ENCODE results near the gene OSBPL2.

Gene OSBPL2

DNA sequence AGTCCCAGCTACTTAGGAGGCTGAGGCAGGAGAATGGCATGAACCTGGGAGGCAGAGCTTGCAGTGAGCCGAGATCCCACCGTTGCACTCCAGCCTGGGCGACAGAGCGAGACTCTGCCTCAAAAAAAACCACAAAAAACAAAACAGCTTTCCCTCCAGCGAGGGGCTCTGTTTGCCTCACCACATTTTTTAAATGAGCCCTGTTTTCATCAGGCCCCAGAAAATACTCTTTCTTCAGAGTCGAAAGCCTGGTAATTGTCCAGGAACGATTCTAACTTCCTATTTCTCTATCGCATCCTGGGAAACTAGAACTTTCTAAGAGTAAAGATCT is 43.3 kb upstream of the OSBPL2 start:
- Histone ChIP-seq H3K9me3 (ENCODE audit: severe bottlenecking) (no peaks in the 10 kb centered on the region), H3K4me3 (ENCODE audit: low read depth, low read length) (no peak overlapping the region), H3K27me3 (ENCODE audit: insufficient read depth, low read depth, severe bottlenecking) (no peaks in the 10 kb centered on the region), H3K27ac (no peak overlapping the region), H3K36me3 (peaks cover 26% of the 10 kb centered on the region)
- DNase-seq: no peak
- TF ChIP-seq, protein P1, sequence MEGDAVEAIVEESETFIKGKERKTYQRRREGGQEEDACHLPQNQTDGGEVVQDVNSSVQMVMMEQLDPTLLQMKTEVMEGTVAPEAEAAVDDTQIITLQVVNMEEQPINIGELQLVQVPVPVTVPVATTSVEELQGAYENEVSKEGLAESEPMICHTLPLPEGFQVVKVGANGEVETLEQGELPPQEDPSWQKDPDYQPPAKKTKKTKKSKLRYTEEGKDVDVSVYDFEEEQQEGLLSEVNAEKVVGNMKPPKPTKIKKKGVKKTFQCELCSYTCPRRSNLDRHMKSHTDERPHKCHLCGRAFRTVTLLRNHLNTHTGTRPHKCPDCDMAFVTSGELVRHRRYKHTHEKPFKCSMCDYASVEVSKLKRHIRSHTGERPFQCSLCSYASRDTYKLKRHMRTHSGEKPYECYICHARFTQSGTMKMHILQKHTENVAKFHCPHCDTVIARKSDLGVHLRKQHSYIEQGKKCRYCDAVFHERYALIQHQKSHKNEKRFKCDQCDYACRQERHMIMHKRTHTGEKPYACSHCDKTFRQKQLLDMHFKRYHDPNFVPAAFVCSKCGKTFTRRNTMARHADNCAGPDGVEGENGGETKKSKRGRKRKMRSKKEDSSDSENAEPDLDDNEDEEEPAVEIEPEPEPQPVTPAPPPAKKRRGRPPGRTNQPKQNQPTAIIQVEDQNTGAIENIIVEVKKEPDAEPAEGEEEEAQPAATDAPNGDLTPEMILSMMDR (IDR thresholded peaks at IDR 0.05; ENCODE audit: low read depth, low read length): no peak

- Histone ChIP-seq H3K27me3 (ENCODE audit: insufficient read depth, low read depth, severe bottlenecking) (no peaks in the 10 kb centered on the region), H3K27ac (no peak overlapping the region), H3K36me3 (peaks cover 33% of the 10 kb centered on the region), H3K4me3 (ENCODE audit: low read depth, low read length) (no peak overlapping the region), H3K9me3 (ENCODE audit: severe bottlenecking) (no peaks in the 10 kb centered on the region)
- TF ChIP-seq, protein P1 (IDR thresholded peaks at IDR 0.05; ENCODE audit: low read depth, low read length): no peak
- DNase-seq: no peak
Measured at GRCh38 chr20:62195736-62196135, 42.6 kb upstream of the OSBPL2 start.

GRCh38 chr20:62196286-62196685 is 42.0 kb upstream of the OSBPL2 start:
- Histone ChIP-seq H3K4me3 (ENCODE audit: low read depth, low read length) (no peak overlapping the region), H3K36me3 (peaks cover 37% of the 10 kb centered on the region), H3K9me3 (ENCODE audit: severe bottlenecking) (no peaks in the 10 kb centered on the region), H3K27ac (no peak overlapping the region), H3K27me3 (ENCODE audit: insufficient read depth, low read depth, severe bottlenecking) (no peaks in the 10 kb centered on the region)
- TF ChIP-seq, protein P1 (IDR thresholded peaks at IDR 0.05; ENCODE audit: low read depth, low read length): no peak
- DNase-seq: no peak

DNA sequence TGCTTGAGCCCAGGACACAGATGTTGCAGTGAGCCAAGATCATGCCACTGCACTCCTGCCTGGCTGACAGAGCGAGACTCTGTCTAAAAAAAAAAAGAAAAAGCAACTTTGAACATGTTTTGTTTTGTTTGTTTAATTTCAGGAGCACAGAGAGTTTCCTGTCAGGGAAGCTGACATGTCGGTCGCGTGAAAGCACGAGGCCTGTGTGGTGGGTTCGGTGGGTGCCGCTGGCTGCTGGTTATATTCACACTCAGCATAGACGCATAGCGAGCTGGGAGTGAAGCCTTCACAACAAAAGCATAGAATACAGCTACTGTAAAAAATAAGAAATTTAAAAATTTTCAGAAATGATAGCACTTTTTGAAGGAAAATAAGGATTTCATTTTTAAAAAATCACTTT is 41.0 kb upstream of the OSBPL2 start:
- no peak overlapping the region for H3K4me3 ChIP-seq (ENCODE audit: low read depth, low read length)
- TF ChIP-seq, protein P1 (IDR thresholded peaks at IDR 0.05; ENCODE audit: low read depth, low read length): no peak
- no peak overlapping the region for H3K27ac ChIP-seq
- DNase-seq: no peak
- H3K36me3 ChIP-seq: peaks cover 41% of the 10 kb centered on the region
- no peaks in the 10 kb centered on the region for H3K27me3 ChIP-seq (ENCODE audit: insufficient read depth, low read depth, severe bottlenecking)
- no peaks in the 10 kb centered on the region for H3K9me3 ChIP-seq (ENCODE audit: severe bottlenecking)

DNA sequence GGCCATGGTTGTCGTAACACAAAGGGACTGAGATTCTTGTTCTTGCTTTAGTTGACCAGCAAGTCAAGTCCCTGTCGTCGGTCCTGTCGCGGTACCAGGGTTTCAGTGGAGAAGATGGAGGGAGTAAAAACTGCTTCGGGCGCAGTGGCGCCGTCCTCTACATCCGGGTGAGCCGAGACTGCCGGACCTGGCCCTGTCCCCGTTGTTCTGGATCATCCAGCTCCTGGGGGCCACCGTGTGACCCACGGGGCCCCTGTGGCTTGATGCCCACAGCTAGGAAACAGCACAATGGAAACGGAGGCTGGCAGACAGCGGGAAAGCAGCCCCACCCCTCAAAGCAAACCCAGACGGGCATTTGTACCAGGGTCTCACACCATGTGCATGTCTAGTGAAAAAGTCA is 40.5 kb upstream of the OSBPL2 start:
- H3K27me3 ChIP-seq (ENCODE audit: insufficient read depth, low read depth, severe bottlenecking): no peaks in the 10 kb centered on the region
- H3K27ac ChIP-seq: no peak overlapping the region
- TF ChIP-seq, protein P1 (IDR thresholded peaks at IDR 0.05; ENCODE audit: low read depth, low read length): no peak
- DNase-seq: no peak
- peaks cover 41% of the 10 kb centered on the region for H3K36me3 ChIP-seq
- no peaks in the 10 kb centered on the region for H3K9me3 ChIP-seq (ENCODE audit: severe bottlenecking)
- no peak overlapping the region for H3K4me3 ChIP-seq (ENCODE audit: low read depth, low read length)

GRCh38 chr20:62198496-62198895 is 39.8 kb upstream of the OSBPL2 start:
- TF ChIP-seq, protein P1 (IDR thresholded peaks at IDR 0.05; ENCODE audit: low read depth, low read length): no peak
- DNase-seq: no peak

More at GRCh38 chr20:62198496-62198895, 39.8 kb upstream of the OSBPL2 start:
- Histone ChIP-seq H3K27me3 (ENCODE audit: insufficient read depth, low read depth, severe bottlenecking) (no peaks in the 10 kb centered on the region), H3K4me3 (ENCODE audit: low read depth, low read length) (no peak overlapping the region), H3K36me3 (peaks cover 45% of the 10 kb centered on the region), H3K27ac (no peak overlapping the region), H3K9me3 (ENCODE audit: severe bottlenecking) (no peaks in the 10 kb centered on the region)

Data from WERI-Rb-1 (cell line).